ENCODE data around the gene HES3. TPM values are rescaled to one million over a fixed set of nuclear protein-coding genes. Genes with fewer than 3 reads are reported as not detected.

Gene HES3
- total and polyA plus RNA-seq, 9 donors, result not detected

DNA sequence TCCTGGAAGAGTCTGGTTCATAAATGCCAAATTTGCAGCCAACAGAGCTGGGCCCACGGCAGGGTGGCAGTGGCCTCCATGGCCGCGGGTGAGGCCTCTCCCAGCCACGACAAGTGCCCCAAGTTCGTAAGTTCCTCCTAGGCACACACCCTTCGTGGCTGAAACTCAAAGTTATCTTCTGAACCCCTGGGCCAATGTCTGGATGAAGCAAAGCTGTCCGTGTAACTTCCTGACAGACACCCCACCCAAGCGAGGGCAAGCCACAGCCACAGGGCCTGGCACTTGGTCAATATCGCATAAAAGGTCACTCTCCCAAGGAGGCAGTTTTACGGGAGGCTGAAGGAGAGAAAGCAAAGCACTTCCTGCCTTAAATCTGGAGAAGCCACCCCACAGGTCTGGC lies 44.7 kb downstream of the HES3 start:
- no peaks in the 10 kb centered on the region for H3K36me3 ChIP-seq (ENCODE audit: control insufficient read depth, insufficient read depth, low read length)
- no peak for DNase-seq
- H3K4me1 ChIP-seq (ENCODE audit: control insufficient read depth, insufficient read depth, low read length), result peaks cover 47% of the 10 kb centered on the region
- H3K4me3 ChIP-seq (ENCODE audit: low read length), result no peak overlapping the region
- no peak overlapping the region for H3K27ac ChIP-seq (ENCODE audit: low read length)
- H3K9me3 ChIP-seq (replicated peaks; ENCODE audit: control insufficient read depth, low read depth, low read length), result no peaks in the 10 kb centered on the region
- H3K27me3 ChIP-seq (ENCODE audit: control insufficient read depth, insufficient read depth, low read length), result no peaks in the 10 kb centered on the region
- WGBS (ENCODE audit: insufficient coverage), result 87% methylated on average over 8 of the region's 10 CpGs

DNA sequence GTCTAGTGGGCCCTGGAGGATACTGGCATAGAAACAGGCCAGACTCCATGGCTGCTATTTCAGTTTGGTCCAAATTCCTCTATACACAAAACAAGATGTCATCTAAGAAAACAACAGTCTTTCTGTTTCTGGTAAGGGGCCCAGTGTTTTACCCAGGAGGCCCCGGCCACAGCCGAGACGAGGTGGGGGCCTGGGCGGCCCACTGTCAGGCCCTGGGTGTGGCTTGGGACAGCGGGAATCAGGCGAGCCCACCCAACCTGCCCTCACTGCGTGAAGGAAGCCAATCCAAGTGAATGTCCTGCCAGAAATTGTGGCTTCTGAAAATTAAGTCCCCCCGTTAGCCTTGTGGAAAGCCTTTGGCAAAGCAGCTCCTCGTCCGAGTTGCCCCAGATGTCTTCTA lies 48.1 kb downstream of the HES3 start:
- H3K9me3 ChIP-seq (replicated peaks; ENCODE audit: control insufficient read depth, low read depth, low read length), result no peaks in the 10 kb centered on the region
- 56% methylated on average over 10 of the region's 10 CpGs for WGBS (ENCODE audit: insufficient coverage)
- H3K27me3 ChIP-seq (ENCODE audit: control insufficient read depth, insufficient read depth, low read length), result no peaks in the 10 kb centered on the region
- no peak overlapping the region for H3K4me3 ChIP-seq (ENCODE audit: low read length)
- peak overlapping the region; percentile 62 for H3K27ac ChIP-seq (ENCODE audit: low read length)
- peaks cover 4% of the 10 kb centered on the region for H3K36me3 ChIP-seq (ENCODE audit: control insufficient read depth, insufficient read depth, low read length)
- peak; percentile 72 for DNase-seq
- H3K4me1 ChIP-seq (ENCODE audit: control insufficient read depth, insufficient read depth, low read length), result peaks cover 60% of the 10 kb centered on the region

DNA sequence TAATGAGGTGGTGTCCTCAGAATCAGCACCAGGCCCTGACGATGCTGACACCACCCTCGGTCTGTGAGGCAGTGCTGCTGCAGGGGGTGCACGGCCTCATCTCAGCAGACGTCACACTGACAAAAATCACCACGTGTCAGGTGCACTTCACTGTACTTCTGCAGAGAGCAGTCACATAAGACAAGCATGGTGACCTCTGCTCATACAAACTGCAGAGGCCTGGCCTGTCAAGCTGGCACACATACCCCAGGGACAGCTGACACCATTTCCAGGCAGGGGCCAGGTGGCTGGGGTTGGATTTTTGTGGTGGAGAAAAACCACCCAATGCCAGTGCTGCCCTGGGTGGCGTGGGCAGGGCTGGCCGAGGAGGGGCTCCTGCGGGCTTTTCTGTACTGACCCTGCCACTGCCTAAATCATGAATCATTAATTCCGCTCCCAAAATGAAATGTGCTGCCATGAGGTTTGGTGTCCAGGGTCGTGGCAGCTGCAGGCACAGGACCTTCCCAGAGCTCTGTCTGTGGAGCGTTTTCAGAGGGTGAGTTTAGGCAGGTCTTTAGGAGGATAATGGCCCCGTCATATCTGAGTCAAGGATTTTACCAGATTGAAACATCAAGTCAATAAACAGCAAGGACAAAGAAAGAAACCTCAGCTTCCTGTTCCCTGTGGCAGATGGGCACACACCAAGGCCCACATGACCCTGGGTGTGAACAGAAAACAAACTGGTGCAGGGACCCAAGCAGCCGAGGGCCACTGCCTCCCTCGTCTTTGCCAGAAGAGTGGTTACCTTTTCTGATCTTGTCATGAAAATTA lies 50.3 kb downstream of the HES3 start:
- 85% methylated on average over 12 of the region's 14 CpGs for WGBS (ENCODE audit: insufficient coverage)

DNA sequence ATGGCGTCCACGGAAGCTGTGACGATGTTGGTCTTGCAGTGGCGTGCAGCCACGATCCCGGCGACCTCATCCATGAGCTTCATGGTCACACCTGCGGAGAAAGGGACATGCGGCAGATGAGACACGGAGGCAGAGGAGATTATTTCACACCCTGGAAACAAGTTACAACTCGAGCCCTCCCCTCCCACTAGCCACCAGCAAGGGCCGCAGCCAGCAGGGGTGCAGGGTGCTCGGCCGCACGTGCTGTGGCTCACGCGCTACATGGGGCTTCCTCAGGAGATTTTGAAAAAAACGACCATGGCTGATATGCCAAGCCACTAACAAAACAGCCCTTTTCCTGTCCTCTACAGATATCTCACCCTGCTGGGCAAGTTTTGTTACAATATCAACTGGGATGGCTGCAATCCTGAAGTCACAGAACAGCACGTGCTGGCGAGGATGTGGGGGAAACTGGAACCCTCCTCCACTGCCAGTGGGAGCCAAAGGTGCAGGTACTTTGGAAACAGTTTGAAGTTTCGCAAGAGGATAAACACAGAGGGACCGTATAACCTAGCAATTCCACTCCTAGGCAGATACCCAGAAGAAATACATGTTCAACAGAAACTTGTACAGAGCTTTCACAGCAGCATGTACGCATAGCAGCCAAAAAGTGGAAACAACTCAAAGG lies 51.0 kb downstream of the HES3 start:
- no peaks in the 10 kb centered on the region for H3K9me3 ChIP-seq (replicated peaks; ENCODE audit: control insufficient read depth, low read depth, low read length)
- DNase-seq, result no peak
- peaks cover 4% of the 10 kb centered on the region for H3K36me3 ChIP-seq (ENCODE audit: control insufficient read depth, insufficient read depth, low read length)
- peaks cover 59% of the 10 kb centered on the region for H3K4me1 ChIP-seq (ENCODE audit: control insufficient read depth, insufficient read depth, low read length)
- H3K27ac ChIP-seq (ENCODE audit: low read length), result no peak overlapping the region
- no peak overlapping the region for H3K4me3 ChIP-seq (ENCODE audit: low read length)
- no peaks in the 10 kb centered on the region for H3K27me3 ChIP-seq (ENCODE audit: control insufficient read depth, insufficient read depth, low read length)
- 90% methylated on average over 18 of the region's 23 CpGs for WGBS (ENCODE audit: insufficient coverage)

More for the DNA sequence above, 50.3 kb downstream of the HES3 start:
- Histone ChIP-seq H3K4me1 (ENCODE audit: control insufficient read depth, insufficient read depth, low read length) (peaks cover 54% of the 10 kb centered on the region), H3K27me3 (ENCODE audit: control insufficient read depth, insufficient read depth, low read length) (no peaks in the 10 kb centered on the region), H3K4me3 (ENCODE audit: low read length) (no peak overlapping the region), H3K27ac (ENCODE audit: low read length) (peak overlapping the region; percentile 78), H3K9me3 (replicated peaks; ENCODE audit: control insufficient read depth, low read depth, low read length) (no peaks in the 10 kb centered on the region), H3K36me3 (ENCODE audit: control insufficient read depth, insufficient read depth, low read length) (peaks cover 4% of the 10 kb centered on the region)
- DNase-seq, result peak; percentile 61

Other genes starting within 250 kb of the HES3 start
- gene KCNAB2, start 198.3 kb upstream of the HES3 start, total RNA-seq, result 2.4 TPM
- gene KCNAB2, start 198.3 kb upstream of the HES3 start, polyA plus RNA-seq (ENCODE audit: insufficient read depth in 1 of 8, insufficient read length in 8 of 8, low replicate concordance in 1 of 8), result 1 to 10 TPM; 3.8 to 7.8 (median 5.4) TPM
- gene CHD5, start 63.9 kb upstream of the HES3 start, total RNA-seq, result 0.09 TPM
- gene CHD5, start 63.9 kb upstream of the HES3 start, polyA plus RNA-seq (ENCODE audit: insufficient read depth in 1 of 8, insufficient read length in 8 of 8, low replicate concordance in 1 of 8), result under 1 TPM; 0.11 to 0.26 (median 0.19) TPM
- gene RPL22, start 44.6 kb upstream of the HES3 start, total RNA-seq, result 581 TPM
- gene RPL22, start 44.6 kb upstream of the HES3 start, polyA plus RNA-seq (ENCODE audit: insufficient read depth in 1 of 8, insufficient read length in 8 of 8, low replicate concordance in 1 of 8), result 100 to 1,000 TPM; 487 to 828 (median 601) TPM
- gene RNF207, start 38.1 kb upstream of the HES3 start, total RNA-seq, result 16.4 TPM
- gene RNF207, start 38.1 kb upstream of the HES3 start, polyA plus RNA-seq (ENCODE audit: insufficient read depth in 1 of 8, insufficient read length in 8 of 8, low replicate concordance in 1 of 8), result 10 to 100 TPM; 13.4 to 41.6 (median 24.0) TPM
- 38.6 TPM for gene ICMT, start 8.2 kb upstream of the HES3 start, total RNA-seq
- 10 to 100 TPM; 33.1 to 47.8 (median 40.2) TPM for gene ICMT, start 8.2 kb upstream of the HES3 start, polyA plus RNA-seq (ENCODE audit: insufficient read depth in 1 of 8, insufficient read length in 8 of 8, low replicate concordance in 1 of 8)
- gene GPR153, start 16.9 kb downstream of the HES3 start, total RNA-seq, result 9.8 TPM
- gene GPR153, start 16.9 kb downstream of the HES3 start, polyA plus RNA-seq (ENCODE audit: insufficient read depth in 1 of 8, insufficient read length in 8 of 8, low replicate concordance in 1 of 8), result 10 to 100 TPM; 15.7 to 22.1 (median 17.7) TPM
- gene ACOT7, start 149.6 kb downstream of the HES3 start, total RNA-seq, result 7.5 TPM
- 10 to 100 TPM; 17.2 to 24.0 (median 20.6) TPM for gene ACOT7, start 149.6 kb downstream of the HES3 start, polyA plus RNA-seq (ENCODE audit: insufficient read depth in 1 of 8, insufficient read length in 8 of 8, low replicate concordance in 1 of 8)
- not detected for gene HES2, start 175.7 kb downstream of the HES3 start, total RNA-seq
- under 1 TPM in 5 of 8 donors, not detected in 3; 0.06 to 0.62 (median 0.10) TPM for gene HES2, start 175.7 kb downstream of the HES3 start, polyA plus RNA-seq (ENCODE audit: insufficient read depth in 1 of 8, insufficient read length in 8 of 8, low replicate concordance in 1 of 8)
- gene ESPN, start 180.6 kb downstream of the HES3 start, total RNA-seq, result 0.22 TPM
- gene ESPN, start 180.6 kb downstream of the HES3 start, polyA plus RNA-seq (ENCODE audit: insufficient read depth in 1 of 8, insufficient read length in 8 of 8, low replicate concordance in 1 of 8), result 10 to 100 TPM in 1 of 8 donors, 1 to 10 TPM in 7; 1.2 to 14.3 (median 2.0) TPM
- 10.3 TPM for gene TNFRSF25, start 222.0 kb downstream of the HES3 start, total RNA-seq
- gene TNFRSF25, start 222.0 kb downstream of the HES3 start, polyA plus RNA-seq (ENCODE audit: insufficient read depth in 1 of 8, insufficient read length in 8 of 8, low replicate concordance in 1 of 8), result 10 to 100 TPM in 5 of 8 donors, 1 to 10 TPM in 3; 5.3 to 18.3 (median 11.3) TPM
- 12.1 TPM for gene PLEKHG5, start 247.5 kb downstream of the HES3 start, total RNA-seq
- 10 to 100 TPM in 5 of 8 donors, 1 to 10 TPM in 3; 7.6 to 14.5 (median 11.6) TPM for gene PLEKHG5, start 247.5 kb downstream of the HES3 start, polyA plus RNA-seq (ENCODE audit: insufficient read depth in 1 of 8, insufficient read length in 8 of 8, low replicate concordance in 1 of 8)

Measured in muscle of leg (tissue), 11 donors.